Fibroblast of upper back skin (primary cell): ENCODE results near the gene ACSBG1.

Experiments used
- DNase-seq: peaks from one replicate; pipeline ENCODE4 v3.0.0-alpha.2; 2013

Gene ACSBG1, protein sequence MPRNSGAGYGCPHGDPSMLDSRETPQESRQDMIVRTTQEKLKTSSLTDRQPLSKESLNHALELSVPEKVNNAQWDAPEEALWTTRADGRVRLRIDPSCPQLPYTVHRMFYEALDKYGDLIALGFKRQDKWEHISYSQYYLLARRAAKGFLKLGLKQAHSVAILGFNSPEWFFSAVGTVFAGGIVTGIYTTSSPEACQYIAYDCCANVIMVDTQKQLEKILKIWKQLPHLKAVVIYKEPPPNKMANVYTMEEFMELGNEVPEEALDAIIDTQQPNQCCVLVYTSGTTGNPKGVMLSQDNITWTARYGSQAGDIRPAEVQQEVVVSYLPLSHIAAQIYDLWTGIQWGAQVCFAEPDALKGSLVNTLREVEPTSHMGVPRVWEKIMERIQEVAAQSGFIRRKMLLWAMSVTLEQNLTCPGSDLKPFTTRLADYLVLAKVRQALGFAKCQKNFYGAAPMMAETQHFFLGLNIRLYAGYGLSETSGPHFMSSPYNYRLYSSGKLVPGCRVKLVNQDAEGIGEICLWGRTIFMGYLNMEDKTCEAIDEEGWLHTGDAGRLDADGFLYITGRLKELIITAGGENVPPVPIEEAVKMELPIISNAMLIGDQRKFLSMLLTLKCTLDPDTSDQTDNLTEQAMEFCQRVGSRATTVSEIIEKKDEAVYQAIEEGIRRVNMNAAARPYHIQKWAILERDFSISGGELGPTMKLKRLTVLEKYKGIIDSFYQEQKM

DNA sequence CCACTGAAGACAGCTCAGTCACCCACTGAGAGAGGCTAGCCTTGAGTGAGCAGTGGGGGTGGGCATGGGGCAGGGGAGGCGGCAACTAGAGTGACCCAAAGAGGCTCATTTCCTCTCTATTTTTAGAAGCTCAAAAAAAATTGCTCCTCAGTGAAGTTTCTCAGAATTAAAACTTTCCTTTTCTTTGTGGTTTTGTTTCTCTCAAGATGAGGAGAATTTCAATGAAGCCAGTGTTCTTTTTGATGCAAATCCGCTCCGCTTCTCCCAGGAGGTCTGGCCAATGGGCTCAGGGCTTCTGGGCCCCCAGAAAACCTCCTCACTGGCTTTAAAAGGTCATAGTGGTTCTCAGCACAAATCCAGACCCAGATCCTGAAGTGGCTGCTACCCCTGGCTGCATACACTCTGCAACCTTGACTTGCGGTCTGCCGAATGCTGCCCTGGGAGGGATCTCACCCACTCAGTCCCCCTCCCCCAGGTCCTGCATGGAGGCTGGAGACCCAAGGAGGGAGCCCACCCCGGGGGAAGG is at the start of gene ACSBG1:
TSS of gene ACSBG1 (minus strand) at position 51 of the 526 bp plus-strand sequence. CDS start 64 bp downstream, outside the sequence.
- DNase-seq = no peak

DNA sequence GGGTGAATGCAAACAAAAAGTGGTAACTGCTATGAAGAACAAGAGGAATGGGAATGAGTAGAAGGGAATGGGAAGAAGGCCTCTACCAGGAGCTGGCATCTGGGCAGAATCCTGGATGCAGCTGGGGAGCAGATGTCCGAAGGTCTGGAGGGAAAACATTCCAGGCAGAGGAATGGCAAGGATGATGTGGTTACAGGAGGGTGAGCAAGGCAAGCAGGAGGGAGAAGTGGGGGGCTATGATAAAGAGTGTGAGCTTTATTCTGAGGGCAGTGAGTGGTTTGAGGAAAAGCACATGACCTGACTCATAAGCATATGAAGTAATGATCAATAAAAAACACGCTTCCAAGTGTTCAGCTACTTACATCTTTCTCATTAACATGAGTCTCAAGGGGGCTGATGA is 48.0 kb upstream of the ACSBG1 start:
- DNase-seq = peak; percentile 79

DNA sequence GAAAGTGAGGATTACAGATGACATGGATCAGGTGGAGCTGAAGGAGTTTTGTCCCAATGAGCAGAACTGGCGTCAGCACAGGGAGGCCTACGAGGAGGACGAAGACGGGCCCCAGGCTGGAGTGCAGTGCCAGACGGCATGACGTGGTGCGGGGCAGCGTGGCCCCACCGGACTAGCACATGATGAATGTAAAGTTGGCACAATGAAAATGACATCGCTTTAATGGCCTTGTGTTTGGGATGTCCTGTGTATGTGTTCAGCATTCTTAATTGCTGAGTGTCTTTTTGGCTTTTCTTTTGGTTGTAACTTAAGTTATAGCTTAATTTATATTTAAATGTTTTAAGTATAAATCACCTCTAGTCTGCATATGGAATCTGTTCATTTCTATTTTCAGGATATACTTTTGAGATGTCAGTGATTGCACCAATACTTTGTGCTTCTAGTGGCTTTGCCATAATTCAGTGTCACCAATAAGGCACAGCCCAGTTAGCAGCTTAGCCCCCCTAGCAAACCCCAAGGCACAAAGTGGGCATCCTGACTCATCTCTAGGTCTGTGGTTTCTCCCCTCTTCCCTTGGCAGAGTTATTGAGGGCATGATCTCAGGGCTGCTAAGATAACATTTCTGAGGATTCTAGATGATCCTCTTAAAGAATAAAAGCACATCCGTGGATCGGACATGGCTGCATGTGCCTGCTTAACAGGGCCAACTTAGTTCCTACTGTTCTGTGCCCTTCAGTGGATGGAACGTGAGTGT is 46.1 kb upstream of the ACSBG1 start:
- DNase-seq = peak; percentile 30

DNA sequence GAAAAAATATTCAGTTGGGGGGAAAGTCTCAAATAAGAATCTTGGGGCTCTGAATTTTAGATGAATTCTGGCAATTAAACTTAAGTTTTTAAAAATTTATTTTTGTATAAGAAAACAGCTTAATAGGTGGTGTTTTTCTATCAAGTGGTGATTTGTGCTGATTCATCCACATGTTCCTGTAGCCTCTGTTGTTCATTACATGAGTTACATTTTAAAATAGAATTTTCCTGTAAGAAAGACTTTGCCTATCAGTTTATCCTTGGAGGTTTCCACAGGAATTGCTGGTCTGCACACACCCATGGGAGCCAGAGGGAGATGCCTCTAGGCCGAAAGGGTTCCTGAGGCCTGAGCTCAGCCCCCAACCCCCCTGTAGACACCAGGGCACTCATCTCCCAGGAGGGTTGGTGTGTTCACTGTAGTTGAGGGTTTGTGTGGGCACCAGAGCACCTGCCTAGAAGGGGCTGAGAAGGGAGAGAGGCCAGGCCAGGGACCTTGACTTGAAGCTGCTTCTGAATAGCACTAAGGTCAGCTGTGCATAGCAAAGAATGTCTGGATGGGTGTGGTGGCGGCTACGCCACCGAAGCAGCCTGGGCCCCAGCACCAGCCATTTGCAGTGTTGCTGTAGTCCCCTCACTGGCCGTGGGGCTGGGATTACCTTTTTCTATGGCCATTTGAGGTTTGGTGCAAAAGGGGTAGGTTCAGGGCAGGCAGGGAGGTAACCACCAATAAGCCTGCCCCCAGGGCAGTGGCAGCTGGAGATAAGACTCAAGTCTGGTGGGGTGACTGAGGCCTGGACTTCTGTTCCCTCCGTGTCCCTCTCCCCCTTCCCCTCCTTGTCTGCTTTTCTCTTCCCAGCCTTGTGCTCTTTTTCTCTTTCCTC is 41.9 kb upstream of the ACSBG1 start:
- DNase-seq = no peak

DNA sequence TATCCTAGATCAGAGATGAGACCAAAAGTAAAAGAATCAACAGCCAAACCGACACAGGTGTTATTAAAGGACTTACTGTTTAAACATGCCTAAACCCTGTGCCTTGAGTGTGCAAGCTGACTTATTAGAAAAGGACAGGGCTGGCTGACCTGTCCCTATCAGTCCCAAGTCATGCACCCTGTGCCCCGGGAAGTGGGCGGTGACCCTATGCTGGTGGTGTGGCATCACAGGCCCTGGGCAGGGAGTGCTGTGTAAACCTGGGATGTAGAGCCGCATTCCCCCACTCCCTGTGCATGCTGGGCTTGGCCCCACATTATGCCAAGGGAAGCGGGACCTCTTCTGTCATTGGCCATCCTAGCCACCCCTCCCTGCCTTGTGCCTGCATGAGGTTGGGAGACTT is 40.6 kb upstream of the ACSBG1 start:
- DNase-seq = no peak

DNA sequence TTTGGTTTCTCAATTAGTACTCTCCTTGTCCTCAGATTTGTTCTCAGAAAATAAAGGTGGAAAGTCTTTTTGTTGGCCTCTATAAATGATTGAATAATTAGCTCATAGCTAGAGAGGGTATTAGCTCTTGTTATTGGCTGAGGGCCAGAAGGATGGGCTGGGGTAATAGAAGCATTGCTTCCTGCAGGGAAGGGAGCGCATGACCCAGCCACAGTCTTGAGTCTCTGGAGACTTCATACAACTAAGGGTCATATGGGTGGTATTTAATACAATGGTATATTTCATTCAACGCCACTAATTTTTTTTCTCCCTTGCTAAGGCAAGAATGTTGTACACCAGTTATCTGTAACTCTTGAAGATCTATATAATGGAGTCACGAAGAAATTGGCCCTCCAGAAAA is 38.4 kb upstream of the ACSBG1 start:
- DNase-seq = no peak

DNA sequence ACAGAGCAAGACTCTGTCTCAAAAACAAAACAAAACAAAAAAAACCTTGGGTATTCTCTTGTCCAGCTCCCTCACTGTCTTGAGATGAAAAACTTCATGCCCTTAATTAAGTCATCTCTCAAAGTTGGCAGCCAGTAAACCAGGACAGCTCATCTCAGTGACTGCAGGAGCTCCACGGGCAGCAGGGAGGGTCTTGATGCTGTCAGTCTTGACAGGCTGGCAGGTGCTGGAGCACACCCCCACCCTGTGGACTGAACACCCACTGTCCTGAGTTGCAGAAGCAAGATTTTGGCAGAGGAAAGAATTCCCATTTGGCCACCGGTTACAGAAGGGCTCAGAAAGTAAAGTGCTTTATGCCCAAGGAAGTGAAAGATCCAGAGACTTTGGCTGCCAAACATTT is 38.0 kb upstream of the ACSBG1 start:
- DNase-seq = no peak

DNA sequence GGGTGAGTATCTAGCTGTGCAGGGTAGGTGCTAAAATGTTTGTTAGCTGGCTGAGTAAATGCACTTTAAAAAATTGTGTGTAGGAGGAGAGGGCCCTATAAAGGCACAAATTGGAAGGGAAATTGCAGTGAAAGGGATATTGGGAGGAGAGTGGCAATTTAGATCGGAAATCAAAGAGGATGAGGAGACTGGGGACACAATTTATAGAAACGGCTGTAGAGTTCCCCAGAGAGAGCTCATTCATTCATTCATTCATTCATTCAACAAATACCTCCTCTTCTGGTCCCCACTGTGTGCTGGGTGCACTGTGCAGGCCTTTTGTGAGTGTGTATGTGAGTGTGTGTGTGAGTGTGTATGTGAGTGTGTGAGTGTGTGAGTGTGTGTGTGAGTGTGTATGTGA is 32.4 kb upstream of the ACSBG1 start:
- no peak for DNase-seq

DNA sequence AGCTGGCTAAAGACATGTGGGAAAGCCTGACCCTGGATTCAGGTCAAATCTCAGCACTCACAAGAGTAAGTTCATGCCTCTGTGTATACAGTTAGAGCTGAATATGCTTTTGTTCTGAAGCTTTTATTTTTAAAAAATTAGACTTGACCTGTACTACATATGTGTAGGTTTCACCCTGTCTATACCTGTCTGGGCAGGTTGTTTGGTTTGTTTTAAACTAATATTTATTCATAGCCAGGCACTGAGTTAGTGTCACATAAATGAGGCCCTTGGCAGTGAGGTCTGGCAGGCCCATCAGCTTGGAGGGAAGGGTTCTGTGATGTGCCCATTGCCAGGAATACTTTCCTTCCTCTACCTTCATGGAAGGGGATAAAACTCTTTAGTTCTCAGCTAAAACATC is 31.9 kb upstream of the ACSBG1 start:
- no peak for DNase-seq

DNA sequence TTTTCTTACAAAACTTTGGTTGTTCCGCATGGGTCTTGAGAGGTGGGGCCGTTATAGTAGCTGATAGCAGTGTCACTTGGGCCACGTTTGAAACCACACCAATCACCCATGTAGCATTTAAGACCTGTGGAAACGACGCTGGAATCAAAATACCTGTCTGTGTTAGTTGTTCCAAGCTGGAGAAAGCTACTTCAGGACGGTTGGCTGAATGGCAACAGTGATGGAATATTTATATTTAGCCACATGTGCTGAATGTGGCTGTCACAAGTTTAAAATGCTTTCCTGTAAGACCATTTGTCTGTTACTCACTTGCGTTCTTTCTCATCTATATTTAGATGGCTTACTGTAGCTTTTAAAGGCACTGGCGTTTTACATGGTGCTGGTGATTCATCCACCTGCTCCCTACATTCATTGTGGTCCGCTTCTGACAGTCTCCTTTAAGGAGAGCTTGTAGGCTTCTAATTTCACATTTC is 31.4 kb upstream of the ACSBG1 start:
- DNase-seq = peak; percentile 53

DNA sequence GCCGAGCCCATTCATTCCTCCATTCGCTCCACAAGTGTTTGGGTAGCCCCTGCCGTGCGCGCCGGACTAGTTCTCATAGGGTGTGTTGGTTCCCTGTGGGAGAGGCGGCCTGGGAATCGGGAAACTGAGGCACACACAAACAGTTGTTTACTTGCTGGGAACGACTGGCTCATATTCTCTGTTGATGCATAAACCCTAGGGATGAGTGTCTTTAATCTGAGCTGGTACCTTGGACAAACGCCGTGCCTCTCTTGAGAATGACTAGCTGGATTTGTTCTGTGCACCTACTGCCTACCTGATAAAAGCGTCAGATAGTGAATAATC is 30.7 kb upstream of the ACSBG1 start:
- DNase-seq = no peak

DNA sequence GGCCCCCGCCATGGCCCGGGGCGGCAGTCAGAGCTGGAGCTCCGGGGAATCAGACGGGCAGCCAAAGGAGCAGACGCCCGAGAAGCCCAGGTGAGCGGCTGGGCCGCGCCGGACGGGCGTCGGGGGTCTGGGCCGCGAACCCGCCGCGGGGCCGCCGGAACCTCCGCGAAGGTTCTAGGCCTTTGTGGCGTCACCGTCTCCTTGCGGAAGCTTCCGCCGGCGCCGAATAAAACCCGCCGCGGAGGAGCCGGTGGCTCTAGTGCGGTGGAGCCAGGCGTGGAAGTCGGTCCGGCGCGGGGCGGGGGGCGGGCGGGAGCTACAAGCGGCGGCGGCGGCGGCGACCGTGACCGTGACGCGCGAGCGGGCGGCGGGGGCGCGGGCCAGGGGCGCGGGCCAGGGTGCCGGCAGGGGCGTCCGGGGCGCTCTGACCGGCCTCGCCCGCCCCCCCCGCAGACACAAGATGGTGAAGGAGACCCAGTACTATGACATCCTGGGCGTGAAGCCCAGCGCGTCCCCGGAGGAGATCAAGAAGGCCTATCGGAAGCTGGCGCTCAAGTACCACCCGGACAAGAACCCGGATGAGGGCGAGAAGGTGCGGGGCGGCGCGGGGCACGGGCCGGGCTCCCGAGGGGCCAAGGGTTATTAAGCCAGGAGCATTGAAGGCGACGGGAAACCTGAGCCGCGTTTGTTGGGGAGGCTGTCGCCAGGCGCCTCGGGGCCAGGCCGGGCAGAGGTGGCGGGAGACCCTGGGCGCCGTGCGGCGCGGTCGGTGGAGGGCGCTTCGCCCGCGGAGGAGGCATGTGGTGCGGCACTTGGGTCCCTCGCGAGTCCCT is 30.2 kb upstream of the ACSBG1 start, which contains the start of gene DNAJA4:
TSS of gene DNAJA4 (plus strand) at position 259 of the 833 bp plus-strand sequence. CDS start at position 461, 202 bp downstream.
- DNase-seq = peak; percentile 31

DNA sequence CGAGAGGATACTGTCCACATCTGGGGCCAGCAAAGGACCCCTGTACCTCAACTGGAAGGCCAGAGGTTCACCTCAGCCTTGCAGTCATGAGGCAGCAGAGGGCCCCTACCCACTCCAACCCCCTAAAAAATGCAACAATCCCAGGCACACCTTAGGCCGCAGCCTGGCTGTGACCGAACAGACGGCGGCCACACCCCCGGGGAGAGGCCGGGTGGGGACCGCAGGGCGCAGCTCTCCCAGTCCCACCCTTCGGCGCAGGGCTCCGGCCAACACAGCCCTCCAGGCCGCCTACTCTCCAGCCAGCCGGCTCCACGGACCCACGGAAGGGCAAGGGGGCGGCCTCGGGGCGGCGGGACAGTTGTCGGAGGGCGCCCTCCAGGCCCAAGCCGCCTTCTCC is 29.5 kb upstream of the ACSBG1 start:
- no peak for DNase-seq

DNA sequence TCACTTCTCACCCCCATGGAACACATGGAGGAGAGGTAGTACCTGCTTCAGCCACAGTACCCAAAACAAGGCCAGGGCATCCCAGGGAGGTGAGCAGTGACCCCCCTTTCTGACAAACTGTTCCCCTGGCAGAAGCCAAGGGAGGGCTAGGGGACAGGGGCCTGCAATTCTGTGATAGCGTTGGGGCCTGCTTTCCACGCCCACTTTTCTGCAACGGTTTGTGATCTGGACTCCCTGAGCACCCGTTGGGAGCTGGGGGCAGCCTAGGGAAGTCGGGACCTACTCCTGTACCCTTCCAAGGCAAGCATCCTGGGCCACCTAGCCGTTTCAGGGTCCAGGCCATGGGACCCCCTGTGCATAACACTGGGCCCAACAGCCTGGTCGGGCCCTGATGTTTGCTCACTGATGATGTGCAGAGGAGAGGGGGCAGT is 29.0 kb upstream of the ACSBG1 start:
- DNase-seq = no peak

DNA sequence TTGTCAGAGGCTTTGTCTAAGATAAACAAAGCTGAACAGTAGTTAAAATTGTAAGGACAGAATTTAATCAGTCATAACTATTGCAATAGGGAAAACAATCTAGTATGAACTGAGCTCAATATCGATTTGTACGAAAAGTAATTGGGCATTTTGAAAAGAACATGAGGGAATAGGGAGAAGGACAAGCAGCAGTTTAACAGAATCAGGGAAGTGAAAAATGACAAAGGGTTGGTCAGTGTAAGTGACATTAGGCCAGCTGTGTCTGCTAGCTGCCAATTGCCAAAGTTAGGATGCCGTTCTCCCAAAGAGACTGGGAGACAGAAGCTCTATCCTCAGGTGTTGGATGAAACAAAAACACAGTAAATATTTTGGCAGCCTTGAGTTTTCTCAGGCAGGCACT is 26.7 kb upstream of the ACSBG1 start:
- no peak for DNase-seq

DNA sequence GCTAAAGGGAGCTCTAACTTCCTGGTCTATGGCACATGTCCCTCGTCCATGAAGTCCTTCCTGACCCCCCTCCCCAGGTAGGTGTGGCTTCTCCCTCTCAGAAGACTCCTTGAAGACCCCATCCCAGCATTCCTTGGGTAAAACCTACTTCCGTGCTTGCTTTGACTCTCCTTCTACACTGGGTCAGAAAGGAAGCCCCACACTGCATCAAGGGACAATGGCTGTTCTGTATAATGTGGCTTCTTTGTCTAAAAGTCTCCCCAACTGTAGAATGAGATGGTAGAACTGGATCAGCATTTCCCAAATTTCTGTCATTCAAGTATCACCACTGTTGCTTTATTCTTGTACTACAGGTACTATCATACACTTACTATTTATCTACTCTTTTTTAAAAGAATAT is 26.1 kb upstream of the ACSBG1 start:
- no peak for DNase-seq

DNA sequence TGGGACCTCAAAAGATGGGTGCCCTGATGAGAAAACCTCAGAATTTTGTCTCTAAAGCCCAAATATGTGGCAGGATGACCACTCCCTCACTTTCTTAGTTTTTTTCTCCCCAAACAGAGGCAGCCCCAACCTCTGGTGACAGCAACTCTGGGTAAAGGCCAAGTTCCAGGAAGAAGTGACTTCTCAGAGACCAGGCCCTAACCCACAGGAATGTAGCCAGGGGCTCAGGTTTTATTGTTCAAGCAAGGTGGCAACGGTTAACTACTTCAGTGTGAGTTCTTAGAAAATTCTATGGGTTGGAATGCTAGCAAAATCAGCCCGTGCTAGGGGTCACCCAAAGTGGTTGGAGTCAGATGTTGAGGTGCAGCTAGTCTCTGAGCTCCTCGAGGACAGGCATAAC is 24.9 kb upstream of the ACSBG1 start:
- DNase-seq = peak; percentile 4

DNA sequence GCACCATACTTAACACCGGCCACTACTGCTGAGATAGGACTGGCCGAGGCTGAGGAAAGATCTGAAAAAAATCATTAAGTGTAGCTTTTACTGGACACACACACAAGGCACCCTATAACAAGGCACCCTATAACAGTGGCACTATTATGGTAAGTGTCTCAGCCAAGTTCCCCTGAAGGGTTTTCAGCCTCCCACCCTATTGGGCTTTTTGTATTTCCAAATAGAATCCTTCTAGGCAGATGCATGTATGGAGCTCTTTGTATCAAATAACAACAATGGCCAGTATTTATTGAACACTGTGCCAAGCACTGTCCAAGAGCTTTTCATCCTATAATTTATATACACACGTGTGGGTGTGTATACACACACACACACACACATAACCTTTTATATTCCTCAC is 23.3 kb upstream of the ACSBG1 start:
- no peak for DNase-seq

DNA sequence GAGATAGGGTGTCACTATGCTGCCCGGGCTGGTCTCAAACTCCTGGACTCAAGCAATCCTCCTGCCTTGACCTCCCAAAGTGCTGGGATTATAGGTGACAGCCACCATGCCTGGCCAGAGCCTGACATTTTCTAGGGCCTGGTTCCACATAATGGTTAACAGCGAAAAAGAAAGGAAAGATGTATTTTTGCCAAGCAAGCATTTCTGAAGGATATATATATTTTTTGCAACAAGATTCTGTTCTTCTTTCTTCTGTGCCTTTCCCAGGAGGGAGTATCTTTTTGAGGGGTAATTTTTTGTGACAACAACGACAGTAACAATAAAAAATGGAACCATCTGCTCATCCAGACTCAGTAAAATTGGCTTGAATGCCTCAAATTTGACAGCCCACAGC is 21.7 kb upstream of the ACSBG1 start:
- DNase-seq = no peak

DNA sequence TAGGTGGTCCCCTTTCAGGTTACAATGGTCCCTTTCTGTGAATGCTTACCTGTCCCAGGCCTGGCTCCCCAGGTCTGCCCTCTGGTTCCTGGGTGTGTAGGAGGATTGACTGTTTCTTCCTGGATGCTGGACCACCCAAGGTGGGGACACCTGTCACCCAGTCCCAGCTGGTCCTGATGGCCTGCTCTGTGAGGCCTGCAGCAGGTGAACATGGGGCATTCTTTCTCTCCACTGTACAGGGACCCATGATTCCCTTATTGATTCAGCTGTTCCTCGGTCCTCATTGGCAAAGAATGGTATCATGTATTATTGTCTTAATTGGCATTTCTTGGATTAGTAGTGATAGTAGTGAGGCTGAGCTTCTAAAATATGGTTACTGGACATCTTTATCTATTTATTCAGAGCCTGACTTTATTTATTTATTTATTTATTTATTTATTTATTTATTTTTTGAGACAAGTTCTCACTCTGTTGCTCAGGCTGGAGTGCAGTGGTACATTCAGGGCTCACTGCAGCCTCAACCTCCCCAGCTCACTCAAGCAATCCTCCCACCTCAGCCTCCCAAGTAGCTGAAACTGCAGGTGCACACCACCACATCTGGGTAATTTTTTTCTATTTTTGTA is 21.2 kb upstream of the ACSBG1 start:
- DNase-seq = no peak

DNA sequence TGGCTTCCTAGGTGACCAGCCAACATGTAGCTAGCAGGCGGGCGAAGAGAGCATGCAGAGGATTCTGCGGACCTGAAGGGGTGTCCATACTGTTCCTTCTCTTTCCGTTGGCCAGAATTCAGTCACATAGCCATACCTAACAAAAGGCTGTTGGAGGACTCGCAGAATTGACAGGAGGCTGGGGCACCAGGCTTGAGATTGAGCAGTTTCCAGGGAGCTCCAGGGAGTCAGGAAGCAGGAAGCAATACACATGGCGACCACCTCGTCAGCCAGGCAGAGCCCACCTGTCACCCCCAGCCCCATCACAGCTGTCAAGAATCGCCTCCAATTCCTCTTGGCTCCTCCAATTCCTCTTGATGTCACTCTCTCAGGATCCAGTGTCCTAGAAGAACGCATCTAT is 16.8 kb upstream of the ACSBG1 start:
- DNase-seq = no peak
